ENCODE data around the gene P3H1.

The P3H1 gene

DNA sequence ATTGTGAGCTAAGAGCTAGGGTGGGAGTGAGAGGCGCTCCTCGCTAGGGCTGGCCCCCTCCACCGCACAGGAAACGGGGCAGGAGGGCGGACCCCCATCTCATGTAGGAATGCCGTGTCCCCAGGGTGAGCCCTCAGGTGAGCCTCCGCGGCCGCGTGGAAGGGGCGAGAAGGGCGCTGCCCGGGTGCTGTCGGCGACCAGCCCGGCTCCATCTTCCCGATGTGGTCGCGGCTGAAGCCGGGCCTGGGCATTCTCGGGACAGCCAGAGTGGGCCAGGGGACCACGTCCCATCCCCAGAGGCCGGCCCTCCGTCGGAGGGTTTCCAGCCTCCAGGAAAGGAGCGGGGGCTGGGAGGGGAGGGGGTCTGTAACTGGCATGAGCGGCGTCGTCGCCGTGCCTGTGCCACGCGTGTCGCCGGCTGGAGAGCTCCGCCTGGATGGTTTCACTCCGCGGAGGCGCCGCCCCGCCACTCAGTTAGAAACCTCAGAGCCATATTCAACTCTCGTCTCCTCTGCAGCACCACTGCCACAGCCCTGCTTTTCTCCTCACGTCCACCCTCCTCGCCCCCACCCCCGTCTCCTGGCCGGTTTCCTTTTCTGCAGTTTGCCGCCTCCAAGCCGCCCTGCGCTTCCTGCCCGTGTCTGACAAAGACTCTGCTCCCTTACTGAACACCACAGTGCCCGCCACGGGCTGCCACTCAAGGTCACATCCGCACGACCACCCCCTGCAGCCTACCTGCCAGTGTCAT lies 18.3 kb upstream of the P3H1 start, which contains the start of gene TMEM269:
Gene TMEM269, plus strand, starts transcription at position 46 of the 748 bp plus-strand sequence. CDS start 4,903 bp downstream, outside the sequence.
- TF ChIP-seq POLR2A (IDR thresholded peaks at IDR 0.05; ENCODE audit: low read length) (no peak), GATA1 (IDR thresholded peaks at IDR 0.05; ENCODE audit: low read depth, low read length) (no peak)
- peak in 1 of 2 experiments; percentile 20 for DNase-seq

- DNase-seq = no peak
- TF ChIP-seq GATA1 (IDR thresholded peaks at IDR 0.05; ENCODE audit: low read depth, low read length) (no peak), POLR2A (IDR thresholded peaks at IDR 0.05; ENCODE audit: low read length) (no peak)
Observed at GRCh38 chr1:42784547-42784945, 17.7 kb upstream of the P3H1 start.

GRCh38 chr1:42783092-42783491 lies 16.3 kb upstream of the P3H1 start:
- TF ChIP-seq POLR2A (IDR thresholded peaks at IDR 0.05; ENCODE audit: low read length) = no peak
- TF ChIP-seq GATA1 (IDR thresholded peaks at IDR 0.05; ENCODE audit: low read depth, low read length) = no peak
- no peak for DNase-seq

GRCh38 chr1:42780176-42780575 lies 13.3 kb upstream of the P3H1 start:
- no peak for TF ChIP-seq POLR2A (IDR thresholded peaks at IDR 0.05; ENCODE audit: low read length)
- no peak for TF ChIP-seq GATA1 (IDR thresholded peaks at IDR 0.05; ENCODE audit: low read depth, low read length)
- no peak for DNase-seq

DNA sequence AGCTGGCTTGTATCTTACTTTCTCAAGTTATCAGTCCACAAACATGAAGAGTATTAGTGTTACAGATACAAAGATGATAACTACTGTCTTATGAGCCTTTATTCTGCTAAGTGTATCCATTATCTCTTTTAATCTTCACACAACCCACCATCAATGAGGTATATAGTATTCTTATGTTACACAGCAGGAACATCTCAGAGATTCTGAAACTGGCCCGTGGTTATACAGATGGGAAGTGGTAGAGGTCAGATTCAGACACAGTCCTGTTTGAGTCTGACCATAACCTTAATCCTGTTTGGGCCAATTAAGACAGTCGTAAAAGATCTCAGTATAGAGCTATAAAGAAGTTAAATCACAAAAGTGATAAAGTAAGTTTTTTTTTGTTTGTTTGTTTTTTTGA lies 12.9 kb upstream of the P3H1 start:
- TF ChIP-seq POLR2A (IDR thresholded peaks at IDR 0.05; ENCODE audit: low read length) = no peak
- DNase-seq = no peak

DNA sequence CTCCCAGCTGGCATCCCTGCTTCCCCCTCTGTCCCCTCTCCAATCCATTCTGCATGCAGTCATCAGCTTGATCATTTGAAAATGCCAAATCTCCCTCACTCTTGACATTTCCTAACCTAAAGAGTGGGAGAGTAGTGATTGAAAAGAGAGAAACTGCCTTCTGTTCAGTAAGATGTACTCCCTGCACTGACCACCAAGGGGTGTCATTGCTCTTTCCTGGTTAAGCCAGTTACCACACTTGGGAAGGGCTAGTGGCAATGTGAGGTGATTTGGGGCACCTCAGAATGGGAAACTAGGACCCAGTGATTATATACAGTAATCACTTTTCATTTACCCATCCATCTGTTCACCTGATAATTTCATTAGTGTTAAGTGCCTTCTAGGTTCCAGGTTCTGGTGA lies 11.0 kb upstream of the P3H1 start:
- DNase-seq = peak; percentile 68 to 84
- no peak for TF ChIP-seq GATA1 (IDR thresholded peaks at IDR 0.05; ENCODE audit: low read depth, low read length)
- TF ChIP-seq POLR2A (IDR thresholded peaks at IDR 0.05; ENCODE audit: low read length) = no peak

DNA sequence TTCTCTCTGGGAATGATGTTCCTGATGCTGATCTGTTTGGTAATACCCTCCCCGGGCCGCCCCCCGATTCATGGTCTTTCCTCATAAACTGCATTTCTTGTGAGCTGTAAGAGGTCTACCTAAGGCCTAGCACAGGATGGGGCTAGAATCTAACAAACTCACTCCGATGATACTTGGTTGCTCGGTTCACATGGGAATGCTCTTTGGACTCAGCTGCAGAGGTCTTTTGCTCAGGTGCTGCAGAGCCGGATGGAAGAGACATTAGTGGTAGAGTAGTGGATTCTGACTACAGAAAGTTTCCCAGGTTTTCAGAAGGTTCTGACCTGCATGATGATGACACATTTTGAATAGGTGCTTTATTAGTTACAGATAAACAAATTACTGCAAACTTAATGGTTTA lies 9.7 kb upstream of the P3H1 start:
- no peak for DNase-seq
- no peak for TF ChIP-seq GATA1 (IDR thresholded peaks at IDR 0.05; ENCODE audit: low read depth, low read length)
- no peak for TF ChIP-seq POLR2A (IDR thresholded peaks at IDR 0.05; ENCODE audit: low read length)

GRCh38 chr1:42774928-42775526 lies 8.2 kb upstream of the P3H1 start:
- DNase-seq = no peak
- TF ChIP-seq GATA1 (IDR thresholded peaks at IDR 0.05; ENCODE audit: low read depth, low read length) (no peak), POLR2A (IDR thresholded peaks at IDR 0.05; ENCODE audit: low read length) (no peak)

GRCh38 chr1:42773420-42773819 lies 6.6 kb upstream of the P3H1 start:
- no peak for TF ChIP-seq GATA1 (IDR thresholded peaks at IDR 0.05; ENCODE audit: low read depth, low read length)
- no peak for TF ChIP-seq POLR2A (IDR thresholded peaks at IDR 0.05; ENCODE audit: low read length)
- no peak for DNase-seq

- TF ChIP-seq GATA1 (IDR thresholded peaks at IDR 0.05; ENCODE audit: low read depth, low read length) (no peak), POLR2A (IDR thresholded peaks at IDR 0.05; ENCODE audit: low read length) (no peak)
- no peak for DNase-seq
Observed at GRCh38 chr1:42769811-42770210, 3.0 kb upstream of the P3H1 start.

DNA sequence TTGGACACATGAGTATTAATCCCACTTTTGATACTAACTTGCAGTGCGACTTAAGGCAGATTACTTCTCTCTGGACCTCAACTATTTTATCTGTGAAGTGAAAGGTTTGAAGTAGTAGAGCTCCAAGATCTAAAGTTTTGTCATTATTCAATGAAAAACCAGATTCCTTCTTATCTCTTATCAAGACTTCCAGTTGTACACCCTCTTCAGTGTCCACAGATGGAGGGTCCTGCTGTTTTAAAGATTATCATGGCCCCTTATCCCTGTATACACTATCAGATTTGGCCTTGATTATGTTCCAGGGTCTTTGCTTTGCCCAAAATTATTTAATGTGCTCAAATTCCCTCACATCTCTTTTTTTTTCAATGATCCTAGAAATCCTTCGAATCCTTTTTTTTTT lies 1.3 kb upstream of the P3H1 start:
- peak; percentile 42 to 70 for DNase-seq
- TF ChIP-seq POLR2A (IDR thresholded peaks at IDR 0.05; ENCODE audit: low read length) = no peak
- no peak for TF ChIP-seq GATA1 (IDR thresholded peaks at IDR 0.05; ENCODE audit: low read depth, low read length)

- peak in 1 of 2 experiments; percentile 73 for DNase-seq
- TF ChIP-seq POLR2A (IDR thresholded peaks at IDR 0.05; ENCODE audit: low read length) (no peak), GATA1 (IDR thresholded peaks at IDR 0.05; ENCODE audit: low read depth, low read length) (no peak)
Observed at GRCh38 chr1:42767510-42768000, 727 bp upstream of the P3H1 start.

GRCh38 chr1:42765832-42766740 lies 742 bp downstream of the P3H1 start:
- no peak for TF ChIP-seq POLR2A (IDR thresholded peaks at IDR 0.05; ENCODE audit: low read length)
- no peak for TF ChIP-seq GATA1 (IDR thresholded peaks at IDR 0.05; ENCODE audit: low read depth, low read length)
- peak; percentile 64 to 70 for DNase-seq

DNA sequence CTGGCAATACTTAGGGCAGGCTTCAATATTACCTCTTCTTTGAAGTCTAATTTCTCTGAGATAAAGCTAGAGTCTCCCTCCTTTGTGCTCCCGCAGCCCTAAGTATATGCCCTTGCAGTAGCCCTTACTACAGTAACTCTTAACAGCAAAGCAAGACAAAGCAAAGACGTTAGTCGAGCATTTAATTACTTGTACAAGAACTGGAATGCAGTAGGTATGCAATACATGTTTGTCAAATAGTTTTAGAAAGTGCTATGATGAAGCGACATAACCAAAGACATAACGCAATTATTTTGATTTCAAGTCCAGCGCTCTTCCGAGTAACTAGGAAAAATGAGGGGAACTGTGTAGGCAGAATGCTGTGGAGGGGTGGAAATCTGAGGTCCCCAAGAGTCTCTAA lies 1.6 kb downstream of the P3H1 start:
- no peak for DNase-seq
- TF ChIP-seq GATA1 (IDR thresholded peaks at IDR 0.05; ENCODE audit: low read depth, low read length) = no peak
- no peak for TF ChIP-seq POLR2A (IDR thresholded peaks at IDR 0.05; ENCODE audit: low read length)

Measured in erythroblast (primary cell).